H1 (cell line): ENCODE data around the gene FAM174B. TPM values are rescaled to one million over a fixed set of nuclear protein-coding genes. Genes with fewer than 3 reads are reported as not detected.

Experiments
- HDAC2 ChIP-seq, 2 experiments: fragments of 300-600 bp in 1 of 2; sonication (generic) in 1 of 2; IDR thresholded peaks; 2 replicates each; pipeline ENCODE4 v1.6.1; 2011 to 2012; ENCODE audit warnings: low read depth in 2 of 2, low read length in 2 of 2, mild to moderate bottlenecking in 2 of 2, moderate library complexity in 2 of 2, borderline replicate concordance in 1 of 2, inconsistent platforms in 1 of 2
- JUN ChIP-seq: IDR thresholded peaks from 2 replicates; pipeline ENCODE4 v1.6.1; 2011; ENCODE audit warnings: low read depth, mild to moderate bottlenecking, improper control_type of control experiment, low read length
- KDM4A ChIP-seq: IDR thresholded peaks from one replicate; pipeline ENCODE4 v1.7.1; 2012; ENCODE audit warnings: low read depth, mild to moderate bottlenecking, moderate library complexity, low read length, inconsistent platforms; ENCODE audit not compliant: severe bottlenecking
- TCF12 ChIP-seq: IDR thresholded peaks from 2 replicates; pipeline ENCODE4 v1.6.1; 2011; ENCODE audit warnings: low read depth, mild to moderate bottlenecking, low read length
- polyA plus RNA-seq, 7 experiments: library from polyadenylated mRNA; depleted of rRNA in 3 of 7; stranded (reverse) in 5 of 7; unstranded in 2 of 7; fragments of >200 nt in 5 of 7; fragments of 200-250 nt in 2 of 7; gene quantifications; 1 replicate in 5 of 7; 2 replicates in 1 of 7; 4 replicates in 1 of 7; pipeline versions ENCODE4 v1.2.1 to v1.2.3, GENCODE V29; 2011 to 2013; ENCODE audit warnings: missing spikeins in 2 of 7, mixed read lengths in 2 of 7
- total RNA-seq: library from RNA; stranded (reverse); fragmentation: NEBNext Ultra II Directional; extraction: Animal tissue kit (Norgen Biotek cat#: 25700); gene quantifications from 2 replicates; pipeline ENCODE4 v1.2.1, GENCODE V29; 2021
- TF ChIP-seq, protein P1 (sequence below): fragments of 300-600 bp; sonication (generic); IDR thresholded peaks from 2 replicates; pipeline ENCODE4 v1.7.1; 2012; ENCODE audit warnings: low read length, moderate library complexity, mild to moderate bottlenecking, inconsistent platforms; ENCODE audit not compliant: insufficient replicate concordance
- TF ChIP-seq, protein P2 (sequence below): IDR thresholded peaks from 2 replicates; pipeline ENCODE4 v1.6.1; 2012; ENCODE audit warnings: inconsistent platforms

FAM174B gene
- total and polyA plus RNA-seq, 2 of the 8 experiments (the other 6 are each of a cell fraction or from before 2014, with no cell fraction given) = 9.3 to 35.2 TPM

DNA sequence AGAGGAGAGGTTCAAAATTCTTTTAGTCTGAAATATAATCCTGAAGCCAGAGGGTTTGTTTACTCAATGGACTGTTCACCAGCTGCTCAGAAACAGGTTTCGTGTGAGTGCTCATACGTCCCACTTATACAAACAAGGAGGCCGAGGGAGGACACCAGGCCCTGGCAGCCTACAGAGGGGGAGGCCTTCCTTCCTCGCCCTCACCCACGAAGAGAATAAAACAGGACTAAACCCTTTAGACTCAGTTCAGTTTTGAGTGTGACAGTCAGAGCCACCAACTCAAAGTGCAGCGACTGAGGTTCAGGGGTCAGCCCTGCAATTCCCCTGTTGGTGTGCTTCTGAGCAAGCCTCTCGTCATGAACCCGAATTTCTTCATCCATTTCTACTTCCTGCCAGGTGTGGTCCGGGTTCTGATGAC, 17.3 kb downstream of the FAM174B start (continued):
- TF ChIP-seq, protein P1, sequence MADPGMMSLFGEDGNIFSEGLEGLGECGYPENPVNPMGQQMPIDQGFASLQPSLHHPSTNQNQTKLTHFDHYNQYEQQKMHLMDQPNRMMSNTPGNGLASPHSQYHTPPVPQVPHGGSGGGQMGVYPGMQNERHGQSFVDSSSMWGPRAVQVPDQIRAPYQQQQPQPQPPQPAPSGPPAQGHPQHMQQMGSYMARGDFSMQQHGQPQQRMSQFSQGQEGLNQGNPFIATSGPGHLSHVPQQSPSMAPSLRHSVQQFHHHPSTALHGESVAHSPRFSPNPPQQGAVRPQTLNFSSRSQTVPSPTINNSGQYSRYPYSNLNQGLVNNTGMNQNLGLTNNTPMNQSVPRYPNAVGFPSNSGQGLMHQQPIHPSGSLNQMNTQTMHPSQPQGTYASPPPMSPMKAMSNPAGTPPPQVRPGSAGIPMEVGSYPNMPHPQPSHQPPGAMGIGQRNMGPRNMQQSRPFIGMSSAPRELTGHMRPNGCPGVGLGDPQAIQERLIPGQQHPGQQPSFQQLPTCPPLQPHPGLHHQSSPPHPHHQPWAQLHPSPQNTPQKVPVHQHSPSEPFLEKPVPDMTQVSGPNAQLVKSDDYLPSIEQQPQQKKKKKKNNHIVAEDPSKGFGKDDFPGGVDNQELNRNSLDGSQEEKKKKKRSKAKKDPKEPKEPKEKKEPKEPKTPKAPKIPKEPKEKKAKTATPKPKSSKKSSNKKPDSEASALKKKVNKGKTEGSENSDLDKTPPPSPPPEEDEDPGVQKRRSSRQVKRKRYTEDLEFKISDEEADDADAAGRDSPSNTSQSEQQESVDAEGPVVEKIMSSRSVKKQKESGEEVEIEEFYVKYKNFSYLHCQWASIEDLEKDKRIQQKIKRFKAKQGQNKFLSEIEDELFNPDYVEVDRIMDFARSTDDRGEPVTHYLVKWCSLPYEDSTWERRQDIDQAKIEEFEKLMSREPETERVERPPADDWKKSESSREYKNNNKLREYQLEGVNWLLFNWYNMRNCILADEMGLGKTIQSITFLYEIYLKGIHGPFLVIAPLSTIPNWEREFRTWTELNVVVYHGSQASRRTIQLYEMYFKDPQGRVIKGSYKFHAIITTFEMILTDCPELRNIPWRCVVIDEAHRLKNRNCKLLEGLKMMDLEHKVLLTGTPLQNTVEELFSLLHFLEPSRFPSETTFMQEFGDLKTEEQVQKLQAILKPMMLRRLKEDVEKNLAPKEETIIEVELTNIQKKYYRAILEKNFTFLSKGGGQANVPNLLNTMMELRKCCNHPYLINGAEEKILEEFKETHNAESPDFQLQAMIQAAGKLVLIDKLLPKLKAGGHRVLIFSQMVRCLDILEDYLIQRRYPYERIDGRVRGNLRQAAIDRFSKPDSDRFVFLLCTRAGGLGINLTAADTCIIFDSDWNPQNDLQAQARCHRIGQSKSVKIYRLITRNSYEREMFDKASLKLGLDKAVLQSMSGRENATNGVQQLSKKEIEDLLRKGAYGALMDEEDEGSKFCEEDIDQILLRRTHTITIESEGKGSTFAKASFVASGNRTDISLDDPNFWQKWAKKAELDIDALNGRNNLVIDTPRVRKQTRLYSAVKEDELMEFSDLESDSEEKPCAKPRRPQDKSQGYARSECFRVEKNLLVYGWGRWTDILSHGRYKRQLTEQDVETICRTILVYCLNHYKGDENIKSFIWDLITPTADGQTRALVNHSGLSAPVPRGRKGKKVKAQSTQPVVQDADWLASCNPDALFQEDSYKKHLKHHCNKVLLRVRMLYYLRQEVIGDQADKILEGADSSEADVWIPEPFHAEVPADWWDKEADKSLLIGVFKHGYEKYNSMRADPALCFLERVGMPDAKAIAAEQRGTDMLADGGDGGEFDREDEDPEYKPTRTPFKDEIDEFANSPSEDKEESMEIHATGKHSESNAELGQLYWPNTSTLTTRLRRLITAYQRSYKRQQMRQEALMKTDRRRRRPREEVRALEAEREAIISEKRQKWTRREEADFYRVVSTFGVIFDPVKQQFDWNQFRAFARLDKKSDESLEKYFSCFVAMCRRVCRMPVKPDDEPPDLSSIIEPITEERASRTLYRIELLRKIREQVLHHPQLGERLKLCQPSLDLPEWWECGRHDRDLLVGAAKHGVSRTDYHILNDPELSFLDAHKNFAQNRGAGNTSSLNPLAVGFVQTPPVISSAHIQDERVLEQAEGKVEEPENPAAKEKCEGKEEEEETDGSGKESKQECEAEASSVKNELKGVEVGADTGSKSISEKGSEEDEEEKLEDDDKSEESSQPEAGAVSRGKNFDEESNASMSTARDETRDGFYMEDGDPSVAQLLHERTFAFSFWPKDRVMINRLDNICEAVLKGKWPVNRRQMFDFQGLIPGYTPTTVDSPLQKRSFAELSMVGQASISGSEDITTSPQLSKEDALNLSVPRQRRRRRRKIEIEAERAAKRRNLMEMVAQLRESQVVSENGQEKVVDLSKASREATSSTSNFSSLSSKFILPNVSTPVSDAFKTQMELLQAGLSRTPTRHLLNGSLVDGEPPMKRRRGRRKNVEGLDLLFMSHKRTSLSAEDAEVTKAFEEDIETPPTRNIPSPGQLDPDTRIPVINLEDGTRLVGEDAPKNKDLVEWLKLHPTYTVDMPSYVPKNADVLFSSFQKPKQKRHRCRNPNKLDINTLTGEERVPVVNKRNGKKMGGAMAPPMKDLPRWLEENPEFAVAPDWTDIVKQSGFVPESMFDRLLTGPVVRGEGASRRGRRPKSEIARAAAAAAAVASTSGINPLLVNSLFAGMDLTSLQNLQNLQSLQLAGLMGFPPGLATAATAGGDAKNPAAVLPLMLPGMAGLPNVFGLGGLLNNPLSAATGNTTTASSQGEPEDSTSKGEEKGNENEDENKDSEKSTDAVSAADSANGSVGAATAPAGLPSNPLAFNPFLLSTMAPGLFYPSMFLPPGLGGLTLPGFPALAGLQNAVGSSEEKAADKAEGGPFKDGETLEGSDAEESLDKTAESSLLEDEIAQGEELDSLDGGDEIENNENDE = no peak
- TF ChIP-seq, protein P2, sequence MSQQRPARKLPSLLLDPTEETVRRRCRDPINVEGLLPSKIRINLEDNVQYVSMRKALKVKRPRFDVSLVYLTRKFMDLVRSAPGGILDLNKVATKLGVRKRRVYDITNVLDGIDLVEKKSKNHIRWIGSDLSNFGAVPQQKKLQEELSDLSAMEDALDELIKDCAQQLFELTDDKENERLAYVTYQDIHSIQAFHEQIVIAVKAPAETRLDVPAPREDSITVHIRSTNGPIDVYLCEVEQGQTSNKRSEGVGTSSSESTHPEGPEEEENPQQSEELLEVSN = no peak
- TF ChIP-seq JUN (no peak), KDM4A (no peak), TCF12 (no peak), HDAC2 (IDR thresholded peaks at IDR 0.05; ENCODE audit: borderline replicate concordance in 1 of 2, low read depth in 2 of 2, low read length in 2 of 2) (no peak)
